Ovary (tissue), 10 donors: ENCODE measurements around the gene FBXL16. TPM values are rescaled to one million over a fixed set of nuclear protein-coding genes. Genes with fewer than 3 reads are reported as not detected.
"Not testable (repeated sequence)": the region's sequence is repeated elsewhere in the genome, so short reads cannot be mapped to it uniquely, and the experiment has no call there.

Experiments
- DNase-seq, 5 donors: peaks; one replicate each; pipeline ENCODE4 v3.0.0-alpha.2; 2019 to 2020
- H3K27ac ChIP-seq, 2 donors: fragments of 200-600 bp; one replicate each; pipeline versions ENCODE4 v1.5.1 to v1.8.0; 2019 to 2022
- H3K27me3 ChIP-seq: fragments of 200-600 bp; one replicate; pipeline ENCODE4 v1.8.0; 2022
- H3K36me3 ChIP-seq: fragments of 200-600 bp; sonication (generic); one replicate; pipeline ENCODE4 v1.5.1; 2019
- H3K4me1 ChIP-seq: one replicate; pipeline ENCODE4 v1.8.1; 2013; ENCODE audit warnings: mild to moderate bottlenecking, moderate library complexity; ENCODE audit not compliant: insufficient read depth
- H3K4me3 ChIP-seq: fragments of 200-600 bp; sonication (generic); one replicate; pipeline ENCODE4 v1.5.1; 2017
- H3K9me3 ChIP-seq, 2 donors: fragments of 200-600 bp in 1 of 2; sonication (generic) in 1 of 2; one replicate each; pipeline versions ENCODE4 v1.5.1 to v1.8.1; 2013 to 2019; ENCODE audit warnings: mild to moderate bottlenecking in 1 of 2, moderate library complexity in 1 of 2
- EP300 ChIP-seq: sonication (generic); formaldehyde crosslinking; IDR thresholded peaks from one replicate; pipeline ENCODE4 v1.6.1; 2017; ENCODE audit warnings: antibody characterized with exemption
- POLR2A ChIP-seq: fragments of 450-650 bp; IDR thresholded peaks from one replicate; pipeline ENCODE4 v1.6.1; 2017; ENCODE audit warnings: antibody characterized with exemption, mild to moderate bottlenecking, moderate library complexity
- WGBS, 3 donors: extraction: QIAGEN DNeasy Blood & Tissue Kit in 1 of 3; methylation state at CpG; one replicate each; pipeline versions ENCODE4 v1.1.5 to v1.1.7; 2013 to 2017; 5-methylcytosine and 5-hydroxymethylcytosine counted together
- intact Hi-C, 4 donors: fragments of 100-400 bp; cut with DNase I; formaldehyde crosslinking; loops; one replicate each; pipeline versions ENCODE4 v1.11.0 to v1.15.1; 2022 to 2023
- long read RNA-seq, 3 donors: library from polyadenylated mRNA in 2 of 3; unstranded in 2 of 3; transcript quantifications; one replicate each; pipeline ENCODE4 v2.0.0 and lab custom pipeline, GENCODE V29; 2021 to 2026
- polyA plus RNA-seq, 2 donors: library from polyadenylated mRNA; stranded (reverse); fragments of 200-250 nt in 1 of 2; fragments of 350-450 nt in 1 of 2; fragmentation: Illumina TruSeq in 1 of 2; extraction: RNeasy Lipid Tissue Mini Kit (QIAGEN cat#74804) in 1 of 2; gene quantifications; one replicate each; pipeline ENCODE4 v1.2.3, GENCODE V29; 2013 to 2014
- total RNA-seq, 7 donors: library from RNA; depleted of rRNA in 2 of 7; stranded (reverse); fragments of >200 nt in 2 of 7; fragmentation: NEBNext Ultra II Directional in 3 of 7; extraction: Animal tissue kit (Norgen Biotek cat#: 25700) in 3 of 7; gene quantifications; one replicate each; pipeline versions ENCODE4 v1.1.0 to v1.2.4, GENCODE V29; 2016 to 2023
- TF ChIP-seq, protein P1 (sequence below), 3 donors: fragments of 450-650 bp in 2 of 3; fragments of 200-600 bp in 1 of 3; IDR thresholded peaks; one replicate each; pipeline versions ENCODE4 v1.5.1 to v1.8.0; 2016 to 2022; ENCODE audit warnings: antibody characterized with exemption in 3 of 3, mild to moderate bottlenecking in 1 of 3
- donor health status: DM: no; HTN: no; CAD: no; lungs with moderate emphysema.
- donor health status: DM: no; HTN: no; CAD: no.
- donor health status: Bipolar disorder and iron deficiency.
- donor health status: DM: yes; HTN: yes; CAD: no.
- donor health status: DM: no; HTN: no; CAD: no.
- donor health status: DM: yes; HTN: yes; CAD: no.

The FBXL16 gene, protein sequence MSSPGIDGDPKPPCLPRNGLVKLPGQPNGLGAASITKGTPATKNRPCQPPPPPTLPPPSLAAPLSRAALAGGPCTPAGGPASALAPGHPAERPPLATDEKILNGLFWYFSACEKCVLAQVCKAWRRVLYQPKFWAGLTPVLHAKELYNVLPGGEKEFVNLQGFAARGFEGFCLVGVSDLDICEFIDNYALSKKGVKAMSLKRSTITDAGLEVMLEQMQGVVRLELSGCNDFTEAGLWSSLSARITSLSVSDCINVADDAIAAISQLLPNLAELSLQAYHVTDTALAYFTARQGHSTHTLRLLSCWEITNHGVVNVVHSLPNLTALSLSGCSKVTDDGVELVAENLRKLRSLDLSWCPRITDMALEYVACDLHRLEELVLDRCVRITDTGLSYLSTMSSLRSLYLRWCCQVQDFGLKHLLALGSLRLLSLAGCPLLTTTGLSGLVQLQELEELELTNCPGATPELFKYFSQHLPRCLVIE
- total RNA-seq (1 to 10 TPM in 4 of 7 donors, under 1 TPM in 2, not detected in 1; 0.48 to 2.5 (median 1.4) TPM), polyA plus RNA-seq (under 1 TPM; 0.22 to 0.25 TPM)
- long read RNA-seq, donor 1 = 0 reads
- long read RNA-seq, donor 2, partial matches to known transcripts = 0 of 1 reads
- long read RNA-seq, donor 2, other reads (novel, unspliced or antisense) = 0 of 1 reads
- long read RNA-seq, donor 3, partial matches to known transcripts = 2 of 4 reads
- long read RNA-seq, donor 3, other reads (novel, unspliced or antisense) = 1 of 4 reads

DNA sequence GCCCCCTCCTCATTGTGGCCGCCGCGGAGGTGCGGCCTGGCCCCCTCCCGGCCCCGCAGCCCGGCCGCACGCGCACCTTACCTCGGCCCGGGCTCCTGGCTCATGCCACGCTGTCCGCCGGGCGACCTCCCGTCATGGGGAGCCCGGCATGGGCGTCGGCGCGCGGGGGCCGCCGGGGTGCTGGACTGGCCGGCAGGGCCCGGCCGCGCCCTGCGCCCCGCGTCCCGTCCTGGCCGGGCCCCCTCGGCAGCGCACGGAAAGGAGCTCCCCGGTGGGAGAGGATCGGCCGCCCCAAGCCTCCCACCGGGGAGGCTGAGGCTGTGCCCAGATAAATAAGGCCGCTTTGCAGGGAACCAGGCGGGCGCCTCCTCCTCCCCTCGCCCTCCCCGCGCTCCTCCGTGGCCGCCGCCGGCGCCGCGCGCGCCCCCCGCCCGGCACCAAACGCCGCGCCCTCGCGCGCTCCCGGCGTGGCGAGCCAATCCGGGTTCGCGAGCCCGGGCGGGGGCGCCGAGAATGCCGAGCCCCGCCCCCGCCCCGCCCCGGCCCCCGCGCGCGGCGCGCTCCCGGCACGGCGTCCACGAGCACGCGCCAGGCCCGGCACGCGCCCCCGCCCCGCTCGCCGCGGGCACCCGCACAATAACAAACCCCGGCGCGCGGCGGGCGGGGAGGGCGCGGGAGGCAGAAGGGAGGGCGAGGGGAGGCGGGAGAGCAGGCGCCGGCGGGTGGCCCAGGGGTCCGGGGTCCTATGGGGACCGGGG, at the start of gene FBXL16:
Gene FBXL16, minus strand, starts transcription at position 371 of the 758 bp plus-strand sequence. CDS start 8,396 bp downstream, outside the sequence.
- intact Hi-C loops = no loop called here
- H3K9me3 ChIP-seq = no peaks in the 10 kb centered on the region
- H3K4me3 ChIP-seq = no peak within 1 kb of the TSS
- no peak for DNase-seq
- WGBS, 3 donors = 0 to 1% (median 1%) methylated on average over 17 to 113 of the region's 115 CpGs
- H3K4me1 ChIP-seq = peaks cover 1% of the 10 kb centered on the region
- H3K36me3 ChIP-seq = no peaks in the 10 kb centered on the region
- TF ChIP-seq POLR2A (no peak), EP300 (no peak)
- TF ChIP-seq, protein P1, sequence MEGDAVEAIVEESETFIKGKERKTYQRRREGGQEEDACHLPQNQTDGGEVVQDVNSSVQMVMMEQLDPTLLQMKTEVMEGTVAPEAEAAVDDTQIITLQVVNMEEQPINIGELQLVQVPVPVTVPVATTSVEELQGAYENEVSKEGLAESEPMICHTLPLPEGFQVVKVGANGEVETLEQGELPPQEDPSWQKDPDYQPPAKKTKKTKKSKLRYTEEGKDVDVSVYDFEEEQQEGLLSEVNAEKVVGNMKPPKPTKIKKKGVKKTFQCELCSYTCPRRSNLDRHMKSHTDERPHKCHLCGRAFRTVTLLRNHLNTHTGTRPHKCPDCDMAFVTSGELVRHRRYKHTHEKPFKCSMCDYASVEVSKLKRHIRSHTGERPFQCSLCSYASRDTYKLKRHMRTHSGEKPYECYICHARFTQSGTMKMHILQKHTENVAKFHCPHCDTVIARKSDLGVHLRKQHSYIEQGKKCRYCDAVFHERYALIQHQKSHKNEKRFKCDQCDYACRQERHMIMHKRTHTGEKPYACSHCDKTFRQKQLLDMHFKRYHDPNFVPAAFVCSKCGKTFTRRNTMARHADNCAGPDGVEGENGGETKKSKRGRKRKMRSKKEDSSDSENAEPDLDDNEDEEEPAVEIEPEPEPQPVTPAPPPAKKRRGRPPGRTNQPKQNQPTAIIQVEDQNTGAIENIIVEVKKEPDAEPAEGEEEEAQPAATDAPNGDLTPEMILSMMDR (IDR thresholded peaks at IDR 0.05) = no peak
- no peak within 1 kb of the TSS for H3K27ac ChIP-seq
- peaks cover 9% of the 10 kb centered on the region for H3K27me3 ChIP-seq

DNA sequence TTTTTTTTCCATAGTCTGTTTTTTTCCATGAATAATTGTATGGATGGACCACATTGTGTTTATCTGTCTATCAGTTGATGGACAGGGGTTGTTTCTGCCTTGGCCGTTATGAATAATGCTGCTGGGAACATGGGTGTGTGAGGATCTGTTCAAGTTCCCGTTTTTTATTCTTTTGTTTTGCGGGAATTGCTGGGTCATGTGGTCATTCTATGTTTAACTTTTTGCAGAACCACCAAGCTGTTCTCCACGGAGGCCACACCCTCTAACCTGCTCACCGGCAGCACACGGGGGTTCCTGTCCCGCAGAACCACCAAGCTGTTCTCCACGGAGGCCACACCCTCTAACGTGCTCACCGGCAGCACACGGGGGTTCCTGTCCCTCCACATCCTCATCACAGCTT, 49.1 kb upstream of the FBXL16 start:
- intact Hi-C loops = no loop called here
- no peaks in the 10 kb centered on the region for H3K4me1 ChIP-seq
- 55 to 76% (median 58%) methylated on average over 11 of the region's 11 CpGs for WGBS, 3 donors
- no peak overlapping the region for H3K27ac ChIP-seq
- no peaks in the 10 kb centered on the region for H3K27me3 ChIP-seq
- no peak for DNase-seq
- H3K9me3 ChIP-seq = peaks cover 0 to 4% of the 10 kb centered on the region in 2 donors
- H3K4me3 ChIP-seq = no peak overlapping the region
- TF ChIP-seq, protein P1 (IDR thresholded peaks at IDR 0.05) = no peak
- no peak for TF ChIP-seq POLR2A
- TF ChIP-seq EP300 = no peak
- no peaks in the 10 kb centered on the region for H3K36me3 ChIP-seq

DNA sequence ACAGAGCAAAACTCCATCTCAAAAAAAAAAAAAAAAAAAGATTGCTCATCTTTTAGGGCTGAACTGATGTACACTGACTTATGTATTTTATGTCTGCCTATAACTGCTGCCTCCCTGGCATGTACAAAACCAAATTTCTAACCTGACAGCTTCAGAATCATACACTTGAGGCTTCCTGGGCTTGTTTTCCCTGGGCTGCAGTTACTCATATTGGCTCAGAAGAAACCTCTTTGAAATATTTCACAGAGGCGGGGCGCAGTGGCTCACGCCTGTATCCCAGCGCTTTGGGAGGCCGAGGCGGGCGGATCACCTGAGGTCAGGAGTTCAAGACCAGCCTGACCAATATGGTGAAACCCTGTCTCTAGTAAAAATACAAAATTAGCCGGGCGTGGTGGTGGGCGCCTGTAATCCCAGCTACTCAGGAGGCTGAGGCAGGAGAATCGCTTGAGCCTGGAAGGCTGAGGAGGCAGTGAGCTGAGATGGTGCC, 48.6 kb upstream of the FBXL16 start:
- H3K4me3 ChIP-seq, H3K4me1 ChIP-seq, H3K27ac ChIP-seq, H3K27me3 ChIP-seq, H3K36me3 ChIP-seq, intact Hi-C loops, H3K9me3 ChIP-seq, DNase-seq: not testable (repeated sequence)
- WGBS, 3 donors = 81 to 87% (median 83%) methylated on average over 11 of the region's 11 CpGs

DNA sequence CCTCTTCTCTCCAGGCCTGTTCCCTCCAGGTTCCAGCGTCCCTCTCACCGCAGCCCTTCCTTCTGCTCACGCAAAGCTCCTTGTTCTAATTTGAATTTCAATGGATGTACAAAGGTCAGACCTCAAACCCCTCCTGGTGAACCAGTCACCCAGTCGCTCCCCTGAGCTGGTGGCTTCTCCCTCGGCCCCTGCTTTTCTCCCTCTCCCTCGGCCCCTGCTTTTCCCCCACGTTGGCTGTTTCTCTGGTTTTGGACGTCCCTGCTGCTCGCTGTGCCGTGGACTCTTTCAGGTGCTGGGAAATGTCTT, 46.4 kb upstream of the FBXL16 start:
- intact Hi-C loops = no loop called here
- Histone ChIP-seq H3K4me3 (no peak overlapping the region), H3K36me3 (no peaks in the 10 kb centered on the region), H3K9me3 (peaks cover 0 to 4% of the 10 kb centered on the region in 2 donors), H3K27me3 (no peaks in the 10 kb centered on the region), H3K4me1 (no peaks in the 10 kb centered on the region), H3K27ac (no peak overlapping the region)
- no peak for DNase-seq
- WGBS, 3 donors = 21 to 42% (median 29%) methylated on average over 10 of the region's 10 CpGs
- TF ChIP-seq, protein P1 (IDR thresholded peaks at IDR 0.05) = no peak
- no peak for TF ChIP-seq EP300
- no peak for TF ChIP-seq POLR2A
